Measurements from ENCODE around the gene TACC3.

- no peak for TF ChIP-seq POLR2A (IDR thresholded peaks at IDR 0.05)
- no peak for TF ChIP-seq CTCF (IDR thresholded peaks at IDR 0.05)
These were observed 33.0 kb downstream of the TACC3 start for GRCh38 chr4:1754336-1754735.
